Activated CD4-positive, alpha-beta T cell treated with anti-CD3 and anti-CD28 coated beads for 24 hours (primary cell): ENCODE results near the gene F11.
"Not testable (repeated sequence)": the region's sequence is repeated elsewhere in the genome, so short reads cannot be mapped to it uniquely, and the experiment has no call there.

ENCODE experiments used
- DNase-seq, 2 donors: peaks; one replicate each; pipeline ENCODE4 v3.0.0-alpha.2; 2020; ENCODE audit warnings: low read depth in 2 of 2

The F11 gene

DNA sequence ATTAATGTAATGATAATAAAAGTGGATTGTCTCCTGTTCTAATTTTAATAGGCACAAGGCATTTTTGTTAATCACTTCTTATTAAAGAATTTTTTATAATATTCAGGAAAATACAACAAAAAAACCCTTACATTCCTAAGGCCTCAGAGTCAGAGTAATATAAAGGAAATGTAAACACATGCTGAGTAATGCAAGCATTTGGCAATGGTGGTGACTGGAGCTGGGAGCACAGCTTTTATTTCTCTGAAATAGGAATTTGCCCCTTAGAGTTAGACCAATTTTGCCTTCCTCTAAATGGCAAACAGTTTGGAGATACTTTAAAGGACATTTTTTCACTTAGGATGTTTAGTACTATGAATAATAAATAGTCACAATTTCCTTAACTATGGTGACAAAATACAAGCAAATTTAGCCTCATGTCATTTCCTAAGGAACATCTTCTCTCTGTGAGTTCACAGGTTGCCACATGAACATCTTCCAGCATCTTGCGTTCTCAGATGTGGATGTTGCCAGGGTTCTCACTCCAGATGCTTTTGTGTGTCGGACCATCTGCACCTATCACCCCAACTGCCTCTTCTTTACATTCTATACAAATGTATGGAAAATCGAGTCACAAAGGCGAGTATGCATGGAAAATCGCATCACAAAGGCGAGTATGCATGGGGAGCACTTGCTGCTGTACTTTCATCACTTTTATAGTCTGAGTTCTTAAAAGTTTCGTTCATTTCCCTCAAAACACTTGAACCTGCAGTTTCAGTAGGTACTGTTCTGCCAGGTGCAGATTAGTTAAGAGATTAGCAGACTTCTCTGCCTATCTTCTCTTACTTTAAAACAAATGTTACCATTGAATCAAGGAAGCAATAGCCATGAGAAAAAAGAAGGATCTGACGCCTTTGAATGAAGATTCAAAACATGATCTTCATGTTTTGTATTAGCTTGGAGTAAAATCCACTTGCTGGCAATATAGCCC lies 15.9 kb upstream of the F11 start:
- no peak for DNase-seq

GRCh38 chr4:186250760-186251159 lies 15.2 kb upstream of the F11 start:
- no peak for DNase-seq

DNA sequence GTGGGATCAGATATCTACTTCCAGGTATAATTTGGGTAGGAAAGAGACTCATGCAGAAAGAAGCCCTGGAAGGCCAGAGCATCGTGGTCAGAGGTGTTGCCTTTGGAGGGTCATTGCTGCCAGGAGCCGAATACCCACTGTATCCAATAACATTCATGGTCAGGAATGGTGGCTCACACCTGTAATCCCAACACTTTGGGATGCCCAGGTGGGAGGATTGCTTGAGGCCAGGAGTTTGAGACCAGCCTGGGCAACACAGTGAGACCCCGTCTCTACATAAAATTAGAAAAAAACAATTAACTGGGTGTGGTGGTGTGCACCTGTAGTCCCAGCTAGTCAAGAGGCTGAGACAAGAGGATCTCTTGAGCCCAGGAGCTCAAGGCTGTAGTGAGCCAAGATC lies 10.9 kb upstream of the F11 start:
- no peak for DNase-seq

GRCh38 chr4:186258216-186258811 lies 7.7 kb upstream of the F11 start:
- no peak for DNase-seq

DNA sequence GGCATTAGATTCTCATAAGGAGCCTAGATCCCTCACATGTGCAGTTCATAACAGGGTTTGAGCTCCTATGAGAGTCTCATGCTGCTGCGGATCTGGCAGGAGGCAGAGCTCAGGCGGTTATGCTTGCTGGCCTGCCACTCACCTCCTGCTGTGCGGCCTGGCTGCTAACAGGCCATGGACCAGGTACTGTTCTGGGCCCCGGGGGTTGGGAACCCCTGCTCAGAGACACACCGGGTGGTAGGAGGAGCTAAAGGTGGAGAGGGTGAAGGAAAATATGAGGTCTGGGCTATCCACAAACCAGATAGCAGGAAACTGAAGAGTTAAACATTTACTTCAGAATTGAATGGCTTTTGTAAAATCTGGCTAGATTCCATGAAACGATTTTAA lies 5.9 kb upstream of the F11 start:
- DNase-seq: no peak

DNA sequence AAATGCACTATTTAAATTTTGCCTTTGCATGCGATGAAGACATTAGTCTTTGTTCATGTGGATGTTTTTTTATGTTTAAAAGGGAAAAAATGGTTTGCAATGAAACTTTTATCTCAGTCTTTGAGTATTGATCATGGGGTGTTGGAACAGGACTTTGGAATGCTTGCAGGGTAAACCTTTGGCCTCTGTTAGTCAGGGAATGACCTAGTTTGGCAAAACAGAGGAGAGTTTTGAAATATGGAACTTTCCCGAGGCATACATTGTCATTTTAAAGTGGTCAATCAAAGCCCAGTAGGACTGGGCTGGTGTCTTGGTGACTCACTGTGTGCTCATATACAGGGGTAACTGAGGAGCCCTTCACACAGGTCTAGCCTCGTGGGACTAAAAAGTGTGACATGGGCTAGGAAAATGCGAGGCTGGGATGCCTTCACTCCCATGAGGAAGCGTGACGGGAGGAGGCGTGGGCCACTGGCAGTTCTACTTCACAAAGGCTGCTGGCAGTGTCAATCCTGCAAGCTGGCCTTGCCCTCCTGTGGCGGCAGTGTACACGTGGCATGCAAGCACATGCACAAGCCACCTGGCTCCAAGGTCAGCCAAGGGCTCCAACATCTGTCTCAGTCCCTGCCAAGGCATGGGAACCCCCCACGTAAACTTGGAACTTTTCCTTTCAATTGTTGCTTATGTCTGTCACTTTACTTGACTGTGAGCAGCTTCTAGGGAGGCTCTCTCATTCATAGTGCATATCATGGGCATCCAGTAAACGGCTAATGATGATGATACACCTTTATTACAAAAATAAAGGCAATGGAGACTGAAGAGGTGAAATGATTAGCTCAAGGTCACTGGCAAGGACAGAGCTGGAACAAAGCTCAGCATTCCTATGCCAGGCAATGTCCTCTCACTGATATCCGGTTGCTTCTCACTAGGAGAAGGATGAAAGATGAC lies 5.2 kb upstream of the F11 start:
- no peak for DNase-seq

DNA sequence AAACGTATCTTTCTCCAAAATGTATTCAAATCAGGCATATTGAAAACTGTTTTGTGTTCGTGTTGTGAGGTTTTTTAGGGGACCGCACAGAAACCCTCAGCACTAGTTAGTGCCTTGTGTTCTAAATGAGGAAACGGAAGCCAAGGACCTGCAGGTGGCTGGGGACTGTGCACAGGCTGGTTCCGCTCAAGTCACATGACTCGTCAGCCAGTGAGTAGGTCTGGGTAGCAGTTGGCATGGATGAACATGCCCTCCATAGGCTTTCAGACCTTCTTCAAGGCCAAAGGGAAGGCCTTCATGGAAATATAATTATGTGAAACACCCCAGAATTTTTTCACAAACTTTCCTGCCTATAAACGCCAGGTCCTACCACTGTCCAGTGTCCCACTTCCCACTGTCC lies 1.3 kb upstream of the F11 start:
- DNase-seq: no peak

DNA sequence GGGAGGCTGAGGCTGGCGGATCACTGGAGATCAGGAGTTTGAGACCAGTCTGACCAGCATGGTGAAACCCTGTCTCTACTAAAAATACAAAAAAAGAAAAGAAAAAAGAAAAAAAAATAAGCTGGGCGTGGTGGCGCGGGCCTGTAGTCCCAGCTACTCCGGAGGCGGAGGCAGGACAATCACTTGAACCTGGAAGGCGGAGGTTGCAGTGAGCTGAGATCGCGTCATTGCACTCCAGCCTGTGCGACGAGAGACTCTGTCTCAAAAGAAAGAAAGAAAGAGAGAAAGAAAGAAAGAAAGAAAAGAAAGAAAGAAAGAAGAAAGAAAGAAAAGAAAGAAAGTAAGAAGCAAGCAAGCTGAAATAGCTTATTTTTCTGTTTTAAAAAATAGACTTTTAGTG lies 739 bp upstream of the F11 start:
- DNase-seq: not testable (repeated sequence)

GRCh38 chr4:186266729-186267456 lies 904 bp downstream of the F11 start:
- DNase-seq: no peak

GRCh38 chr4:186271081-186271678 lies 5.2 kb downstream of the F11 start:
- DNase-seq: no peak

GRCh38 chr4:186272699-186273391 lies 6.9 kb downstream of the F11 start:
- DNase-seq: no peak

DNA sequence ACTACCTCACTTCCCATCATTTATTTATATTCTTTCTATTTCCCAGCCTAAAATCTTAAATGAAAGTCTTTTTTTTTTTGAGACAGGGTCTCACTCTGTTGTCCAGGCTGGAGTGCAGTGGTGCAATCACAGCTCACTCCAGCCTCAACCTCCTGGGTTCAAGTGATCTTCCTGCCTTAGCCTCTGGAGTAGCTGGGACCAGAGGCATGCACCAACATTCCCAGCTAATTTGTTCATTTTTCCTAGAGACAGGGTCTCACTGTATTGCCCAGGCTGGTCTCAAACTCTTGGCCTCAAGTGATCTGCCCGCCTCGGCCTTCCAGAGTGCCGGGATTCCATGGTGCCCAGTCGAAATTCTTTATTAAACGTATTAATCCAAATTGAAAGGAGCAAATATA lies 7.4 kb downstream of the F11 start:
- DNase-seq: not testable (repeated sequence)

DNA sequence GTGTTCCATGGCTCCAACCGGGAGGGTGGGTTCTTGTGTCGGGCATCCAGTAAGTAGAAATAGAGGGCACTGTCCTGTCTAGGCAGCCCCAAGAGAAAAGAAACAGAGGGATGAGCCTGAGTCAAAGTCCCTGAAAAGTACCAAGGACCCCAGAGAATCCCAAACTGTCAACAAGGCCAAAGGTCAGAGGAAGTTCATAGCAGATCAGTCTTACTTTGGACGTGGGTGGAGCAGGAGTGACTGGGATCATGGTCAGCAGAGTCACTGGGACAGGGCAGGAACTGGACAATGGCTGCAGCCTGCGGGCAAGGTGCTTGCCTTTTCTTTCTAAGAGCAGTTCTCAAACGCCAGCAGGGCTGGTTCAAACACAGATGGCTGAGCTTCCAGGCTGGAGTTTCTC lies 17.3 kb downstream of the F11 start:
- no peak for DNase-seq

GRCh38 chr4:186285147-186285546 lies 19.2 kb downstream of the F11 start:
- DNase-seq: no peak

DNA sequence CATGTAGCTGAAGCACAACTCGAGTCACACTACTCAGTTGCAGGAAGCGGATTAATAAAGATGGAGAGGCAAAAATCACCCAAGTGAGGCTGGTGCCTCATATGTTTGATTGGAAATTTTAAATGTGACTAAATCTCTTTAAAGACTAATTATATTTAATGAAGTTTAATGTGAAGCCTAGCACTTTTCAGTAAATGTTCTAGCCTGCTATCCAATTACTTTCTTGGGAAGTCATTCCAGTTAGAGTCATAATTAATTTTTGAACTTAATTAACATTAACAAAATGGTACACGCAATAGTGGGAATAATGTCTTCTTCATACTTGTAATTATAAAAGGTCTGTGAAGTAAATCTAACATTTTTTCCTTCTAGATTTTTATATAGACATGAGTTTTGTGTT lies 20.6 kb downstream of the F11 start:
- no peak for DNase-seq

DNA sequence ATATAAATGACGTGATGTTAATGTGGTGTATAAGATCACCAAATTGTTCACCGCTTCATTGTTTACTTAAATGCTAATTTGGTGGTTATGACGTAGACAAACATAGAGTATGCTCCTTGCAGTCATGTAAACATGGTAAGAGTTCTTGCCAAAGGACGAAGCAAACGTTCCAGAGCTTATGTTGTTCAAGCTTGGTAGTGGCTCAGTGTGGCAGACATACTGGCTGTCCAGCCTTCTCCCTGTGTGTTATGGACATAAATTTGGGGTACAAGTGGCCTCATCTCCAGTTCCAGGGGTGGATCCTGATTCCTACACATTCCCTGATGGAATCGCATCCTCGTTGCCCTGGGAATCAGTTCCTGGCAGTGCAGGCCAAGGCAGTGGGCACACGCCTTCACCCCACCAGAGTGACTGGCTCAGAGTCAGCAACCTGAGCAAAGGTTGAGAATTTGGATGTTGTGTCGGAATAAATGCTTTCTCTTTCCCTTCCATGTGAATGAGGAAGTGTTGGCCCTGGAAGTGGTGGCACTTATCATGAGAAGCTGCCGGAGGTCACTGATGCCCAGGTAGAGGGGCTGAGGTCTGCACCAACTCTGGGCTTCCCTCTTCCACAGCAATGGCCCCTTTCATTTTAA lies 25.4 kb downstream of the F11 start:
- DNase-seq: no peak

- DNase-seq: no peak
Observed at GRCh38 chr4:186294160-186294559, 28.2 kb downstream of the F11 start.

DNA sequence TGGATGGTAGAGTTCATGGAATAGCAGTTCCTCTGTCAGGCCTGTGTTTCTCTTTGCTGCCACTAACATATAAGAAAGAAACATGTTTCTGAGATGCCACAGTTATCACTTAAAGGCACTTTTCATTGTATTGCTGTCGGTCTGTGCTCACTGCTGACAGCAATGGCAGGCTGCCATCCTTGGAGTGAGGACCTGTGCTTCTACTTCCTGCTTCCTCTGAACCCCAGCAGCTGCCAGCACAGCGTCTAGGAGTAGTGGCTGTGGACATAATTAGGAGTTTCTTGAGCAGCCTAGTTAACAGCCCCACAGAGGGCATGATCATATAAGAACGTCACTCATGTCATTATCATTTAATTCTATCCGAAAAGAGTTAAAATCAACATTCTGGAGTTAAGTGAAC lies 30.5 kb downstream of the F11 start:
- DNase-seq: no peak

- no peak for DNase-seq
Observed at GRCh38 chr4:186297013-186297645, 31.1 kb downstream of the F11 start.
